HFFc6 (cell line): Measurements from ENCODE around the gene NTNG1. TPM values are rescaled to one million over a fixed set of nuclear protein-coding genes. Genes with fewer than 3 reads are reported as not detected.
"Not testable (repeated sequence)": the region's sequence is repeated elsewhere in the genome, so short reads cannot be mapped to it uniquely, and the experiment has no call there.

ENCODE experiments used
- DNase-seq: peaks from one replicate; pipeline ENCODE4 v3.0.0-alpha.2; 2018
- H3K27ac Mint-ChIP-seq: 2 replicates; pipeline ENCODE4 v1.8.0; 2020; ENCODE audit warnings: mild to moderate bottlenecking, mixed read lengths
- H3K27me3 Mint-ChIP-seq: 2 replicates; pipeline ENCODE4 v1.8.0; 2021; ENCODE audit warnings: mild to moderate bottlenecking, moderate library complexity, mixed read lengths; ENCODE audit not compliant: insufficient read depth
- H3K36me3 Mint-ChIP-seq: 2 replicates; pipeline ENCODE4 v1.8.0; 2021; ENCODE audit warnings: low read depth, mixed read lengths
- H3K4me1 Mint-ChIP-seq: 2 replicates; pipeline ENCODE4 v1.8.0; 2020; ENCODE audit warnings: low read depth, mixed read lengths
- H3K4me3 Mint-ChIP-seq: 2 replicates; pipeline ENCODE4 v1.8.0; 2020; ENCODE audit warnings: mild to moderate bottlenecking, moderate library complexity, mixed read lengths
- H3K9me3 Mint-ChIP-seq: 2 replicates; pipeline ENCODE4 v1.8.0; 2020; ENCODE audit warnings: mild to moderate bottlenecking, mixed read lengths
- CTCF ChIP-seq: fragments of 200-600 bp; sonication (generic); IDR thresholded peaks from 2 replicates; pipeline ENCODE4 v1.5.0; 2021; ENCODE audit warnings: antibody characterized with exemption, mild to moderate bottlenecking
- long read RNA-seq: library from polyadenylated mRNA; unstranded; transcript quantifications from one replicate; pipeline ENCODE4 v2.0.0, GENCODE V29; 2019
- total RNA-seq, 6 experiments: library from RNA; stranded (reverse); fragmentation: NEBNext Ultra II Directional; extraction: Animal tissue kit (Norgen Biotek cat#: 25700); gene quantifications; 2 replicates in 1 of 6; 3 replicates in 5 of 6; pipeline ENCODE4 v1.2.3, GENCODE V29; 2021

Gene NTNG1
- 1 to 10 TPM; 1.3 to 8.0 (median 2.2) TPM for total RNA-seq
- long read RNA-seq, partial matches to known transcripts: 6 of 8 reads
- long read RNA-seq, other reads (novel, unspliced or antisense): 1 of 8 reads

DNA sequence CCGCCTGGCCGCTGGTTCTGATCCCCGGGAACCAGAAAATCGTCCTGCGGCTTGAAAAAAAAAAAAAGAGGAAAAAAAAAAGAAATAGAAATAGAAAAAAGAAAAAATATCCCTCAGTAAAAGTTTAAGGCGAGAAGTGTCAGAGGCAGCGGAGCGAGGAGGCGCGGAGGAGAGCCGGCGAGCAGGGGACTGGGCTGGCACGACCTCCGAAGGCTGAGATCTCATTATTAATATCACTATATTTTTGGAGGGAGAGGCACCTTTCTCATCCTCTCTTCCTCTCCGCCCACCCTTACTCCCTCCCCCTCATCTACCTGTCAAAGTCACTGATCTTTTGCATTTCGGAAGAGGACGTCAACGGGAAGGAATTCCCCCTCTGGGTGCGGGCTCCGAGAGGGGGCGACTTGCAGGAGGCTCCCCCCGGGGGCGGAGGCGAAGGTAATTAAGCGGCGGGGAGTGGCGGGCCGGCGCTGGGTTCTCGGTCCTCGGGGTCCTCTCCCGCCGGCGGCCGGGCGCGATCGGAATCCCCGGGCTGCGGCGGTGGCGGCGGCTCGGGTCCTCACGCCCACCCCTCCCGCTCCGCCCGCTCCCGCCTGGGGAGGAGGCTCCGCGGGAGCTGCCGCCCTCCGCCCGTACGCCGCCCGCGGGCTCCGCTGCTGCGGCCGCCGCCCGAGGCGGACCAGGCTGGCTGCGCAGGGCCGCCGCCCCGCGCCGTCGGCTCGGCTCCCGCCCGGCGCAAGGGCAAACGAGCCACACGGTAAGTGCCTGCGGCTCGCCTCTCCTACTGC lies at the start of gene NTNG1:
NTNG1 (plus strand) TSS at position 337 of the 788 bp plus-strand sequence.
- TF ChIP-seq CTCF: no peak
- peaks cover 2% of the 10 kb centered on the region; the same call in 1 of the 2 replicates for H3K27me3 Mint-ChIP-seq
- no peaks in the 10 kb centered on the region for H3K36me3 Mint-ChIP-seq
- no peaks in the 10 kb centered on the region for H3K9me3 Mint-ChIP-seq
- peaks cover 50% of the 10 kb centered on the region for H3K4me1 Mint-ChIP-seq
- peak within 1 kb of the TSS; percentile 68 for H3K27ac Mint-ChIP-seq
- H3K4me3 Mint-ChIP-seq: peak within 1 kb of the TSS; percentile 99
- DNase-seq: no peak

GRCh38 chr1:107091418-107091817 lies 49.4 kb upstream of the NTNG1 start:
- H3K27ac Mint-ChIP-seq: no peak overlapping the region
- H3K36me3 Mint-ChIP-seq: no peaks in the 10 kb centered on the region
- H3K27me3 Mint-ChIP-seq: 0 out of 2 replicates have a peak, but pooled peaks cover 3% of the 10 kb centered on the region
- no peak for DNase-seq
- H3K4me1 Mint-ChIP-seq: no peaks in the 10 kb centered on the region
- no peak for TF ChIP-seq CTCF
- H3K4me3 Mint-ChIP-seq: no peak overlapping the region
- no peaks in the 10 kb centered on the region for H3K9me3 Mint-ChIP-seq

DNA sequence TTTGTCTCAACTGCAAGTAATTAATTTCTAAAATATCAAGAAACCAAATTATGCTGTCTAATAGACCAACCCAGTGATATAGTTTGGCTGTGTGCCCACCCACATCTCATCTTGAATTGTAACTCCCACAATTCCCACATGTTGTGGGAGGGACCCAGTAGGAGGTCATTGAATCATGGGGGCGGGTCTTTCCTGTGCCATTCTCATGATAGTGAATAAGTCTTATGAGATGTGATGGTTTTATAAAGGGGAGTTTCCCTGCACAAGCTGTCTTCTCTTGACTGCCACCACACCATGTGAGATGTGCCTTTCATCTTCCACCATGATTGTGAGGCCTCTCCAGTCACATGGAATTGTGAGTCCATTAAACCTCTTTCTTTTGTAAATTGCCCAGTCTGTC lies 47.4 kb upstream of the NTNG1 start:
- H3K27me3 Mint-ChIP-seq, H3K4me1 Mint-ChIP-seq, H3K36me3 Mint-ChIP-seq, H3K27ac Mint-ChIP-seq, H3K9me3 Mint-ChIP-seq, DNase-seq, H3K4me3 Mint-ChIP-seq: not testable (repeated sequence)

GRCh38 chr1:107095647-107096046 lies 45.2 kb upstream of the NTNG1 start:
- no peak for TF ChIP-seq CTCF
- Mint-ChIP-seq H3K9me3 (no peaks in the 10 kb centered on the region), H3K36me3 (no peaks in the 10 kb centered on the region), H3K27me3 (0 out of 2 replicates have a peak, but pooled peaks cover 3% of the 10 kb centered on the region), H3K4me3 (no peak overlapping the region), H3K27ac (no peak overlapping the region), H3K4me1 (no peaks in the 10 kb centered on the region)
- no peak for DNase-seq

DNA sequence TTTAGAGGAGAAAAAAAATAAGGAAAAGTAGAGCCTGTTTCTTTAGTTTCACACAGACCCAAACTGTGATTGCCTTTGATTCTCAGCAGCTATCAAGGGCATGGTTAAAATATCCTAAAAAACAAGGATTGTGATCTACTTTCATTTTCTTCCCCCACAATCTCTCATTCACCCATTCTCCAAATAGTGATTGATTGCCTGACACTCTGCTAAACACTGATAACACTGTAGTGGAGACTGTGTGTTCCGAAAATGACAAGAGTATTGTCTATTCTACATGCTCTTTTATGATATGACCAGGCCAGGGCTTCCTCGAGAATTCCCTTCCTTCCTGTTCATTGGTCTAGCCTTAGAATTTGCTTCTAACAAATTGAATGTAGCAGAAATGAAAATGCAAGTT lies 44.1 kb upstream of the NTNG1 start:
- TF ChIP-seq CTCF: no peak
- H3K4me1 Mint-ChIP-seq: no peaks in the 10 kb centered on the region
- no peak overlapping the region for H3K4me3 Mint-ChIP-seq
- no peaks in the 10 kb centered on the region for H3K9me3 Mint-ChIP-seq
- H3K27ac Mint-ChIP-seq: no peak overlapping the region
- H3K36me3 Mint-ChIP-seq: no peaks in the 10 kb centered on the region
- H3K27me3 Mint-ChIP-seq: no peaks in the 10 kb centered on the region
- DNase-seq: no peak

DNA sequence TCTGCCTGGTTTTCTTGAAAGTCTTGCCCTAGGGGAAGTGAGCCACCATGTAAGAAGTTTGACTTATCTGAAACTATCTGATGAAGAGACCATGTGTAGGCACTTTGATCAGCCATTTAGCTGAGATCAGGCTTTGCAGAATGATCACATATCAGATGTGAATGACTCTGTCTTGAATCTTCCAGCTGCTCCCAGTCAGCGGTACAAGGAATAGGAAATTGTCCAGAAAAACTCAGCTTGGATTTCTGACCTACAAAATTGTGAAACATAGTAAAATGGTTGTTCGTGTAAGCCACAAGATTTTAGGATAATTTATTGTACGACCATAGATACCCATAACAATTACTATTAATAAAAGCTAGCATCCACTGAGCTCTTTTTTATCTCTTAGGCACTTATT lies 41.9 kb upstream of the NTNG1 start:
- H3K27ac Mint-ChIP-seq: no peak overlapping the region
- H3K4me1 Mint-ChIP-seq: no peaks in the 10 kb centered on the region
- no peak for TF ChIP-seq CTCF
- H3K27me3 Mint-ChIP-seq: no peaks in the 10 kb centered on the region
- no peak overlapping the region for H3K4me3 Mint-ChIP-seq
- DNase-seq: no peak
- H3K9me3 Mint-ChIP-seq: no peaks in the 10 kb centered on the region
- H3K36me3 Mint-ChIP-seq: no peaks in the 10 kb centered on the region
